Transverse colon (tissue), 4 donors: Measurements from ENCODE around the gene MAPKAP1. TPM values are rescaled to one million over a fixed set of nuclear protein-coding genes. Genes with fewer than 3 reads are reported as not detected.

Experiments used
- DNase-seq: peaks from one replicate; pipeline ENCODE4 v3.0.0-alpha.2; 2019
- H3K27ac ChIP-seq, 4 donors: fragments of 200-600 bp; sonication (generic); 2 replicates each; pipeline ENCODE4 v1.5.1; 2016 to 2018; ENCODE audit warnings: inconsistent platforms in 4 of 4
- H3K27me3 ChIP-seq: fragments of 200-600 bp; sonication (generic); 2 replicates; pipeline ENCODE4 v1.5.1; 2017; ENCODE audit warnings: inconsistent platforms
- H3K36me3 ChIP-seq, 4 donors: fragments of 200-600 bp; sonication (generic); 2 replicates each; pipeline ENCODE4 v1.5.1; 2017 to 2019; ENCODE audit warnings: inconsistent platforms in 4 of 4
- H3K4me1 ChIP-seq, 4 donors: fragments of 200-600 bp; sonication (generic); 2 replicates each; pipeline ENCODE4 v1.5.1; 2017 to 2020; ENCODE audit warnings: inconsistent platforms in 4 of 4
- H3K4me3 ChIP-seq, 4 donors: fragments of 200-600 bp; sonication (generic); 1 replicate in 1 of 4; 2 replicates in 3 of 4; pipeline versions ENCODE4 v1.5.1 to v1.6.1; 2017 to 2019; ENCODE audit warnings: inconsistent platforms in 4 of 4
- H3K9me3 ChIP-seq, 2 donors: fragments of 200-600 bp; sonication (generic); 2 replicates each; pipeline ENCODE4 v1.5.1; 2017 to 2019; ENCODE audit warnings: inconsistent platforms in 2 of 2
- CTCF ChIP-seq, 5 experiments: fragments of 200-600 bp in 3 of 5; fragments of 450-650 bp in 2 of 5; sonication (generic) in 3 of 5; IDR thresholded peaks; 1 replicate in 2 of 5; 2 replicates in 3 of 5; pipeline ENCODE4 v1.5.1; 2016 to 2017; ENCODE audit warnings: antibody characterized with exemption in 5 of 5, inconsistent platforms in 3 of 5, mild to moderate bottlenecking in 2 of 5, moderate library complexity in 1 of 5
- EP300 ChIP-seq: sonication (generic); formaldehyde crosslinking; IDR thresholded peaks from one replicate; pipeline ENCODE4 v1.6.1; 2017; ENCODE audit warnings: antibody characterized with exemption, low read depth
- POLR2A ChIP-seq: fragments of 450-650 bp; IDR thresholded peaks from one replicate; pipeline ENCODE4 v1.6.1; 2016; ENCODE audit warnings: antibody characterized with exemption, mild to moderate bottlenecking, moderate library complexity
- POLR2AphosphoS5 ChIP-seq, 3 donors: sonication (generic); formaldehyde crosslinking; IDR thresholded peaks; one replicate each; pipeline ENCODE4 v1.6.1; 2016; ENCODE audit warnings: antibody characterized with exemption in 3 of 3
- WGBS, 2 donors: methylation state at CpG; one replicate each; pipeline ENCODE4 v1.1.5; 2018; ENCODE audit warnings: low coverage in 1 of 2; 5-methylcytosine and 5-hydroxymethylcytosine counted together
- in situ Hi-C, 4 donors: fragments of 200-750 bp; cut with MboI; loops; one replicate each; pipeline versions ENCODE4 v1.15.0 to v1.15.1; 2017; ENCODE audit warnings: low sequenced_read_pairs in 3 of 4, low pct_ligation_motif_present in 1 of 4, low pct_unique_long_range_greater_than_20kb in 1 of 4
- intact Hi-C: fragments of 100-400 bp; cut with DNase I; formaldehyde crosslinking; loops from one replicate; pipeline ENCODE4 v1.15.1; 2023; ENCODE audit warnings: low total_unique reads
- total RNA-seq, 4 donors: library from RNA; depleted of rRNA; stranded (reverse); fragments of >200 nt; gene quantifications; one replicate each; pipeline ENCODE4 v1.1.0, GENCODE V29; 2016

Gene MAPKAP1
- total RNA-seq, 4 donors from 2014 or later: 59.8 to 83.4 (median 71.2) TPM

DNA sequence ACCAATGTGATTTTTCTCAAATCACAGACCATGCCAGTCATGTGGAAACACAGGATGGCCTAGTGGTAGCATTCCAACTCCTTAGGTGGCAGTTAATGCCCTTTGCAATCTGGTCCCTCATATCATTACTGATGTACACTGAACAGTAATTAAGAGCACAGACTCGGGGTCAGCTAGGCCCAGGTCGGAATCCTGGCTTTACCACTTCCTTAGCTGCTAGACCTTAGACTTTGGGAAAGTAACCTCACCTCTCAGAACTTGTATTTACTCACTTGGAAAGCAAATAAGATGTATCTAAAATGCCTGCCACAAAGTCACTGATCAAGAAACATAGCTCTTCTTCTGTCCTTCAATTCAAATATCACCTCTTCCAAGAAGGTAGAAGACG, 112.8 kb downstream of the MAPKAP1 start:
- no peak for DNase-seq
- TF ChIP-seq POLR2A (no peak), POLR2AphosphoS5 (IDR thresholded peaks at IDR 0.05) (no peak), CTCF (IDR thresholded peaks at IDR 0.05) (no peak), EP300 (no peak)
- no peaks in the 10 kb centered on the region for H3K27me3 ChIP-seq
- 56 to 75% methylated on average over 1 to 3 of the region's 3 CpGs for WGBS, 2 donors
- H3K9me3 ChIP-seq: no peaks in the 10 kb centered on the region
- H3K36me3 ChIP-seq: no peaks in the 10 kb centered on the region
- peak overlapping the region in 3 of 4 donors; percentile 21 to 50 (median 40) for H3K27ac ChIP-seq
- intact Hi-C loops: no loop called here
- peaks cover 0 to 23% (median 18%) of the 10 kb centered on the region in 4 donors for H3K4me1 ChIP-seq
- in situ Hi-C loops: no loop called here
- no peak overlapping the region for H3K4me3 ChIP-seq

GRCh38 chr9:125593581-125594222, 113.3 kb downstream of the MAPKAP1 start:
- in situ Hi-C loops (no loop called here), intact Hi-C loops (no loop called here)
- no peaks in the 10 kb centered on the region for H3K36me3 ChIP-seq
- peak overlapping the region in 3 of 4 donors; percentile 21 to 50 (median 40) for H3K27ac ChIP-seq
- H3K4me1 ChIP-seq: peaks cover 0 to 23% (median 18%) of the 10 kb centered on the region in 4 donors
- no peaks in the 10 kb centered on the region for H3K27me3 ChIP-seq
- no peak overlapping the region for H3K4me3 ChIP-seq
- WGBS, 2 donors: 78 to 88% methylated on average over 6 of the region's 6 CpGs
- H3K9me3 ChIP-seq: no peaks in the 10 kb centered on the region
- TF ChIP-seq CTCF (IDR thresholded peaks at IDR 0.05) (no peak), EP300 (no peak), POLR2AphosphoS5 (IDR thresholded peaks at IDR 0.05) (no peak), POLR2A (no peak)
- no peak for DNase-seq

DNA sequence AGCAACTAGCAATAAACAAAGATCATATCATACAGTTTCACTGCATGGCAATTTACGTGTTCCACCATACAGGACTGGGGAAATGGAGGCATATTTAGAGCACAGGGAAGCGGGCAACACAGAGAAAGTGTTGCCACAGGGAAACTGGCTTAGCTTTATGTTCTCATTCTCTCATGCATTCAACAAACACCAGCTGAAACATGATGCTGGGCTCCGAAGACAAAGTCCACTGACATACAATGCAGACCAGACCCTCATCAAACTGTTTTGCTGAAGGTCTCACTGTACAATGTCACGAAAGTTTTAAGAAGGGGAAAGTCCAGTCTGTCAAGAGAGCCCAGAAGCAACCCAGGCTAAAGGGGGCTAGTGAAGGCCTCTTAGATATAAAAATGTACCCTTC, 115.1 kb downstream of the MAPKAP1 start:
- no peaks in the 10 kb centered on the region for H3K27me3 ChIP-seq
- WGBS, 2 donors: 94 to 100% methylated on average over 2 to 4 of the region's 4 CpGs
- H3K36me3 ChIP-seq: no peaks in the 10 kb centered on the region
- H3K9me3 ChIP-seq: no peaks in the 10 kb centered on the region
- in situ Hi-C loops: no loop called here
- DNase-seq: no peak
- no peak overlapping the region for H3K4me3 ChIP-seq
- peaks cover 0 to 28% (median 18%) of the 10 kb centered on the region in 4 donors for H3K4me1 ChIP-seq
- no peak for TF ChIP-seq EP300
- TF ChIP-seq POLR2AphosphoS5 (IDR thresholded peaks at IDR 0.05): no peak
- TF ChIP-seq POLR2A: no peak
- no peak for TF ChIP-seq CTCF (IDR thresholded peaks at IDR 0.05)
- no peak overlapping the region for H3K27ac ChIP-seq
- intact Hi-C loops: no loop called here

GRCh38 chr9:125591245-125591644, 115.8 kb downstream of the MAPKAP1 start:
- in situ Hi-C loops: no loop called here
- DNase-seq: no peak
- no peak overlapping the region for H3K27ac ChIP-seq

More at GRCh38 chr9:125591245-125591644, 115.8 kb downstream of the MAPKAP1 start:
- Histone ChIP-seq H3K4me1 (peaks cover 0 to 28% (median 18%) of the 10 kb centered on the region in 4 donors), H3K36me3 (no peaks in the 10 kb centered on the region), H3K4me3 (no peak overlapping the region), H3K9me3 (no peaks in the 10 kb centered on the region), H3K27me3 (no peaks in the 10 kb centered on the region)
- WGBS, 2 donors: 82 to 87% methylated on average over 3 of the region's 3 CpGs
- intact Hi-C loops: no loop called here
- TF ChIP-seq POLR2A: no peak
- TF ChIP-seq CTCF (IDR thresholded peaks at IDR 0.05): no peak
- TF ChIP-seq EP300: no peak
- no peak for TF ChIP-seq POLR2AphosphoS5 (IDR thresholded peaks at IDR 0.05)
